ENCODE data around the gene NOL12.

GRCh38 chr22:37733625-37734401, 47.7 kb downstream of the NOL12 start:
- TF ChIP-seq CTCF (IDR thresholded peaks at IDR 0.05 in 8 of 11, conservative IDR thresholded peaks at IDR 0.05 in 3 of 11) (no peak), POLR2A (IDR thresholded peaks at IDR 0.05) (no peak), POLR2AphosphoS5 (IDR thresholded peaks at IDR 0.05) (no peak)

Measured in spleen (tissue), 7 donors.